Hepatic stellate cell (primary cell): ENCODE data around the gene NR2C1.
"Not testable (repeated sequence)": the region's sequence is repeated elsewhere in the genome, so short reads cannot be mapped to it uniquely, and the experiment has no call there.

ENCODE experiments used
- DNase-seq: peaks from one replicate; pipeline ENCODE4 v3.0.0; 2011; ENCODE audit warnings: low spot score

NR2C1 gene

DNA sequence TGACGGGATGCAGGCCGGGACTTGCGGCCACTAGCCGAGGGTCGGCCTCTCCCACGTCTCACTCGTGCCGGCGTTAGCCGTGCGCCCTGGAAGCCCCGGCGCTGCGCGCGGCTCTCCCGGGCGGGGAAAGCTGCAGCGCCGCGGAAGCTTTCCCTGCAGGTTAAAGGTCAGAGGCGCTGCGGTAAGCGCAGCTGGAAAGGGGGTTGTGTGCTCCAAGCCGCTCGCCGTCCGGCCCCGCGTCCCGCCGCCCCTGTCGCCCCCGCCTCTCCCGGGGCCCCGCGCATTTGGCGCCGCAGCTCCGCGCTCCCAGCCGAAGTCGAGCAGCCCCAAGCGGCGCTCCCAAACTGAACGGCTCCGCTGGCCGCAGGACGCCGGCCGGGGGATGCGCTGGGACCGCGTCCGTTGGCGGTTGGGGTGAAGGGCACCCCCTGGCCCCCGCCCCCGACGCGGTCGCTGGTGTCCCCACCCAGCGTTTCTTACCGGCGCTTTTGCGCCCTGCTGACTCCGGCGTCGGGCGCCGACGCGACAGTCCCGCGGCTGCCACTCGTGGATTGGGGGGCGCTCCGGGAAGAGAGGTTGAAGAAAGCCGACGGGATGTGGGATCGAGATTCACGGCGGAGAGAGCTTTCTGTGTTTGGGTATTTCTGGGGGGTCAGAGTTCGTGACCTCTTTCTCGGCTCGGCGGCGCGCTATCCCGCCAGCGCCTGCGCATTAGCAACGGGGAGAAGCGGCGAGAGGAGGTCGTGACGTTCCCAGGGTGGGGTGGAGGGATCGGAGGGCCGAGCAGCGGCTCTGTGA is at the start of gene NR2C1:
TSS of gene NR2C1 (minus strand) at position 719 of the 798 bp plus-strand sequence. CDS start 6,234 bp downstream, outside the sequence.
- peak; percentile 97 for DNase-seq

DNA sequence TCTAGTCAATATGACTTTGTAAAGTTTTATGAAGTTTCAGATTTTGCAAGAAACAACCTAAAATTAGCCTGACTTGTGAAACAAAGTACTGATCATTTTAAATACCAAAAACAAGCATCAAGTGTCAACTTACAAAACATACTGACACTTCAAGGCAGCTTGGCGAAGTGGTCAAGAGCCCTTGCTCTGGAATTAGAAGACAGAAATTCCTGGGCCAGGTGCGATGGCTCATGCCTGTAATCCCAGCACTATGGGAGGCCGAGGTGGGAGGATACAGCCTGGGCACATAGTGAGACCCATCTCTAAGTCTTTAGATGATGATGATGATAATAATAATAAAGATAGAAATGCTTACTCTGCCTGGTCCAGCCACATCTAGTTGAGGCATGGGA is 45.4 kb upstream of the NR2C1 start:
- DNase-seq = no peak

DNA sequence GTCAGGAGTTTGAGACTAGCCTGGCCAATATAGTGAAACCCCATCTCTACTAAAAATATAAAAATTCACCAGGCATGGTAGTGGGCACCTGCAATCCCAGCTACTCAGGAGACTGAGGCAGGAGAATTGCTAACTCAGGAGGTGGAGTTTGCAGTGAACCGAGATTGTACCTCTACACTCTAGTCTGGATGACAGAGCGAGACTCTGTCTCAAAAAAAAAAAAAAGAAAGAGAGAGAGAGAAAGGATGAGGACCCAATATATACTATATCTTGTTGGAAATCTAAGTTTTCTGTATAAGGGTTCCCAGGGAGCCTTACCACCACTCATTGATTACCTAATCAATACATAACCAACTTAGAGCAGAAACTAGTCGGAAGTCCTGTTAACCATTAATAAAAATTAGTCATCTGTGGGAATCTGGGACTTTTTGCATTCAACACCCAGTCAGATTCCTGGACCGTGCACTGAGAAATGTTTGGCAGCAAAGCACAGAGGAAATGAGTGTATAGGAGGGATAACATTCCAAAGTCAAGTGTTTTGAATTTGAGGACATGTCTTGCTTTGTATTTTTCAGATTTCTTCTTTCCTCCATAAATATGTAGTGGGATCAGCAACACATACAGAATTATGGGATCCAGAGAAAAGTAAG is 44.8 kb upstream of the NR2C1 start:
- DNase-seq = peak; percentile 60

DNA sequence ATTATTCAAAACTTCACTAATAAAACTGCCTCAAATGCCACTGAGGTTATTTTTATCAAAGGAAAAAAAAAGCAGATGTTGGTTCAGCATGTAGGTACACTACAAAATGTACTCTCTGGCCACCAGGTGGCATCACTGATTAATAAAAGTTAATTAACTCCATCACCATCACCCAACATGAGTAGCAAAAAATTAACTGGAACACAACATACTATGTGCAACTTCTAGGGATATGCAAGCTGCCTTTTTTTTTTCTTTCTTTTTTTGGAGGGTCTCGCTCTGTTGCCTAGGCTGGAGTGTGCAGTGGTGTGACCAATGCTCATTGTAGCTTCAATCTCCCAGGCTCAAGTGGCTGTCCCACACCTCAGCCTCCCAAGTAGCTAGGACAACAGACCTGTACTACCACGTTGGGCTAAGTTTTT is 43.8 kb upstream of the NR2C1 start:
- DNase-seq = peak; percentile 40

DNA sequence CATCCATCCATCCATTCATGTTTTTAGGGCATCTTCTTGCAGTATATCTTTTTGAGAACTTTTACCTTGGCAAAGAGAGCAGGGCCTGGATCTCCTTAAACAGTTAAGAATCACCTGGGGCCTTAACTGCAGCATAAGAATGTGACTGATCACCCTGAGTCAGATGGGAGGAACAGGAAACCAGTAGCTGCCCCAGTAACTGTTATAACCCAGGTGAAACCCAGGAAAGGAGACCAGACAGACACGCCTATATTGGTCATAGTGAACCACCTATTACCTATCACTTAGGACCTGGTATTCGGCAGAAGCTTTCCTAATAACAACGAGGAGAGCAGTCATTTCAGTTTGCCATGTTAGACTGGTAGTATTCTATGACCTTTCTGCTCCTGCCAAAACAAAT is 43.4 kb upstream of the NR2C1 start:
- no peak for DNase-seq

DNA sequence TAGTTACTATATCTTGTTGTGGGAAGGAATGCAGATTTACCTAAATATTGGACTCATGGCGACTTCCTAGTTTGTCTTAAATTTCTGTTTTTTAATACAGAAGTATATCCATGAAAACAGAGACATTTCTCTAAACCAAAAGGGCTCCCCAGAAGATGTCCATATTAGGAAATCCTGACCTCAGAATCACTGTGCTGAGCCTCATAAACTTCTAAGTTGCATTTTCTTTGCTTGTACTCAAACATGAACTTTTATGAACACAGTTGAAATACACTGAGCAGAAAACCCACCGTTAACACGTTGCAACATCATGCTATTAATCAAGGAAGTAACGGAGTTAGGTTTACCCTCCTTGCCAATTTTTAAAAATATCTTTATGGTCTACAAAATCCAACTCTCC is 42.9 kb upstream of the NR2C1 start:
- DNase-seq = no peak

DNA sequence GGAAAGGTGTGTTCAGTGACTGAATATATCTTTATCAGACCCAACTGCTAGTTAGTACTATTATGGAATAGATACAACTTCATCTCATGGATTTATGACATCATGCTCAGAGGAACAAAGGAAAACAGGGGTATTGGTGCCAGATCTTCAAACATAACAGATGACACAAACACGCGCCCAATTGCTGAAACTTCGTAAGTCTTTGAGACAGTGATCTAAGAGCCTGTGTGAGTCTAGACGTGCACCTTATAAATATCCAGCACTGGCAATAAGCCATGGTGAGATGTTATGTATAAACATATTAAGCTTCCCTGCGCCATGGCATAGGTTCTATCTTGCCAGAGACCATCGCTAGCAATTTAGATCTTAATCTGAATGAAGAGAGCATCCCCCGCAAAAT is 42.2 kb upstream of the NR2C1 start:
- no peak for DNase-seq

DNA sequence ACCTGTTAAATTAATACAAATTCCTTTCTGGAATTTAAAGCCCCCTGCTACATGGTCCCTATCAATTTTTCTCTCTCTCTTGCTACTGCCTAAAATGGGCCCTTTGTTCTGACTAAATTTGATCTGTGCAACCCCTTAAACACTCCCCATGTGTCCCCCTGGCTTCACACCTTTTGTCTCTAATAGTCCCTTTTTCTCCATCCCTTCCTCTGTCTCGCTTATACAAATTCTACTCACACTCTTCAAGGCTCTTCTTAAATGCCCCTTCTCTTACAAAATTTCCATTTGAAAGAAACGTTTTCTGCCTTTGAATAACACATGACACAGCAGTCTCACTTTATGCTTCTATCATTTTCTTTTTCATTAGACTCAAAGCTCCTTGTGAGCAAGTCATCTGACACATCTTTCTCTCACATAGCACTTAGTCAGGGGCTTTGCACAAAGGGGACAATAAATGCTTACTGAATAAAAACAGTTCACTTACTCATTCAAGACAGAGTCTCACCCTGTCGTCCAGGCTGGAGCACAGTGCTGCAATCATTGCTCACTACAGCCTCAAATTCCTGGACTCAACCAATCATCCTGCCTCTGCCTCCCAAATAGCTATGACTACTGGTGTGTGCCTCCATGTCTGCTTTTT is 41.5 kb upstream of the NR2C1 start:
- DNase-seq = no peak

DNA sequence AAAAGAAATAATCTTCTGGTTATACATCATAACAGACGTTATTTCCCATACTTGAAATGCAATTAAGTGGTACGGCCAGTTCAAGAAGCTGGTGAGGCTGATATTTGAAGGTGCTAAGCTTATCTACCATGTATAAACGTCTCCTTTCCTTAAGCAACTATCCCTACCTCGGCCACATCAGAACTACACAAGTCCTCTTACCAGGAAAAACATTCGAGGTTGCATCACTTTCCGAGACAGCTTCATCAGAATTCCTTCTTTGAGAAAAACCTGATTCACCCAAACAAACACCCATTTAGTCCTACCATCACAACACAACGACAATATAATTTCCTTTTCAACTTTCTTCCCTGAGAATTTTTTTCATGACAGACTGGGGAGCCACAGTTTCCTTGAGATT is 33.9 kb upstream of the NR2C1 start:
- no peak for DNase-seq

DNA sequence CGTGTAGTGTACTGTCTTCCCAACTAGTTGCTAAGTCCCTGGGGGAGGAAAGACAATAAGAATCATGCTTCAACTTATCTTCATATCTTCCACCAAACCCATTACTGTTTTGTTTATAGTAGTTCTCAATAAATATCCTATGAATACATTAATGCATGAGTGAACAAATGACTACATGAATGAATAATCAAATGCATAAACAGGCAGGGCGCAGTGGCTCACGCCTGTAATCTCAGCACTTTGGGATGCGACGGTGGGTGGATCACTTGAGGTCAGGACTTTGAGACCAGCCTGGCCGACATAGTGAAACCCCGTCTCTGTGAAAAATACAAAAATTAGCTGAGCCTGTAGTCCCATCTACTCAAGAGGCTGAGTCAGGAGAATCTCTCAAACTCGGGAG is 32.1 kb upstream of the NR2C1 start:
- no peak for DNase-seq

DNA sequence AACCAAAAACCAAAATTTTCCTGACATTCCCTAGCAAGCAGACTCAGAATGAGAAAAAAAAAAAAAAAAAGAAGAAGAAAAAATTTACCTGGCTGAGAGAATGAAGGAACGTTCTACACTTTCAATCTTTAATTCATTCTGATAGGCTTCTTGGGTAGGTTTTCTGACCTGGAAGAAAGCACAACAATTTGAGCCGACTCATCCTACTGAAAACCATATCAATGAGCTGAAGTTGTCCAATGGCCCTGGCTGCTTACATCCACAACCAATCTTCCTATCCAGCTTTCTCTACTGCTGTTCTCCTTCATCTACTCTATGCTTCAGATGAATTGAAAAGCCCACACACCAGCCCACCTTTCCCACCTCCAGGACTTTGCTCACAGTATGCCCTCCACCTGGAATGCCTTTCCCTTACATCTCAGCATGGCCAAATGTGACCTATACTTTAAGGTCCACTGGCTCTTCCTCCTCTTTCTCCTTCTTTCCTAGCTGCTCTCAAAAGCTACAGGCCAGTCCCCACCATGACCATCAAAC is 31.6 kb upstream of the NR2C1 start:
- DNase-seq = no peak

DNA sequence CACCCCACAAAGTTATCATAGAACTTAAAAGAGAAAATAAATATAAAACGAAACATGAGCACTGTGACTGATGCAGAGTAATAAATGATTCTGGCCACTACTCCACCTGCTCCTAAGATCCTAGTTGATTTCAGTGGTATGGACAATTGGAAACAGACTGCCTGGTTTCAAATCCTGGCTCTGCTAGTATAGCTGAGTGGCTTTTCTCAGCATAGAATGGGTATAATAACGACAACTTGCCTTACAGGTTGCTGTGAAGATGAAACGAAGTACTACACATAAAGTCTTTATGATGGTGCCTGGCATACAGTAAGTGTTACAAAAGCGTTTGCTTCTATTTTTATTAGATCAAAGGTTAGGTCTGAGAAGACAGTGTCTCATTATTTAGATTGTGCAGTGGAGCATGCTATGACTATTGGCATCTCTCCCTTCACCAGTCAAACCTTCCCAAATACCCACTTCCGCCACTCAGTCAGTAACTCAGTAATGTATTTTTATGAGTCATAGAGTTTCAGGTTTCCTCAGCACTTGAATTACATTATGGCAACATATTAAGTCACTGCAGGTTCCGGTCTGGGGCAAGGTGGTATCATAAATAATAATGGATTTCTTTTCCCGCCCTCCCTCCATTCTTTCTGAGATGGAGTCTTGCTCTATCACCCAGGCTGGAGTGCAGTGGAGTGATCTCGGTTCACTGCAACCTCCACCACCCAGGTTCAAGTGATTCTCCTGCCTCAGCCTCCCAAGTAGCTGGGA is 29.7 kb upstream of the NR2C1 start:
- peak; percentile 27 for DNase-seq

DNA sequence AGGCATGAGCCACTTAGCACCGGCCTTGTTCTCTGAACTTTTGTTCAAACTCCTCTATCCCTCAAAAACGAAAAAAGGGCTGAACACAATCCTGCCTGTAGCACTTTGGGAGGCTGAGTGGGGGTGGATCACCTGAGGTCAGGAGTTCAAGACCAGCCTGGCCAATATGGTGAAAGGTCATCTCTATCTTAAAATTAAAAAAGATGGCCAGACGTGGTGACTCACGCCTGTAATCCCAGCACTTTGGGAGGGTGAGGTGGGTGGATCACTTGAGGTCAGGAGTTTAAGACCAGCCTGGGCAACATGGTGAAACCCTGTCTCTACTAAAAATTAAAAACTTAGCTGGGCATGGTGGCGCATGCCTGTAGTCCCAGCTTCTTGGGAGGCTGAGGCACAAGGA is 28.5 kb upstream of the NR2C1 start:
- not testable (repeated sequence) for DNase-seq

DNA sequence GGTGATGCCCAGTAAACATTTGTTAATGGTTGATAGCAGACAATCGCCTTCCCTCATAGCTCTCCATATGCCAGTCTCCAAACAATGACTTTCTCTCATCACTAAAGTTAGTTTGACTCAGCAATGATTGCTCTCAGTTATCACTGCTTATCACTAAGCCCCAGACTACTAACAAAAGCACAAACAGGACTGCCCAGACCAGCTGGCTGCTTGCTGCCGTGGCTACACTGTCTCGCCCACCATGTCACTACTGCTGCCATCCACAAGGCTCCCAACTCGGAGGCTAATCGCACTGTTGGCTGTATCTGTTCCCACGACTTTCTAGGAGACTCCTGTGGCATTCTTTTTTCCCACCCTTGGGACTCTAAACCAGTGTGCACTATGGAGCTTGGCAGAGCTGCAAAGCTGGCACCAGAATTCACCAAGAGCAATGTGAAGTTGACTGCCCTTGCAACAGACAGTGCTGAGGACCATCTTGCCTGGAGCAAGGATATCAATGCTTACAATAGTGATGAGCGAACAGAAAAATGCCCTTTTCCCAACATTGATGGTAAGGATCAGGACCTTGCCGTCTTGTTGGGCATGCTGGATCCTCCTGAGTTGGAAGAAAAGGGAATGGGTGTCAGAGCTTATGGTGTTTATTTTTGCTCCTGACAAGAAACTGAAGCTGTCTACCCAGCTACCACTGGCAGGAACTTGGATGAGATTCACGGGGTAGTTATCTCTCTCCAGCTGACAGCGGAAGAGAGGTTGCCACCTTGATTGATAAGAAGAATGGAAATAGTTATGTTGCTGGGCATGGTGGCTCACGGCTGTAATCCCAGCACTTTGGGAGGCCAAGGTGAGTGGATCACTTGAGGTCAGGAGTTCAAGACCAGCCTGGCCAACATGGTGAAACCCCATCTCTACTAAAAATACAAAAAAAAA is 27.1 kb upstream of the NR2C1 start:
- DNase-seq = no peak

DNA sequence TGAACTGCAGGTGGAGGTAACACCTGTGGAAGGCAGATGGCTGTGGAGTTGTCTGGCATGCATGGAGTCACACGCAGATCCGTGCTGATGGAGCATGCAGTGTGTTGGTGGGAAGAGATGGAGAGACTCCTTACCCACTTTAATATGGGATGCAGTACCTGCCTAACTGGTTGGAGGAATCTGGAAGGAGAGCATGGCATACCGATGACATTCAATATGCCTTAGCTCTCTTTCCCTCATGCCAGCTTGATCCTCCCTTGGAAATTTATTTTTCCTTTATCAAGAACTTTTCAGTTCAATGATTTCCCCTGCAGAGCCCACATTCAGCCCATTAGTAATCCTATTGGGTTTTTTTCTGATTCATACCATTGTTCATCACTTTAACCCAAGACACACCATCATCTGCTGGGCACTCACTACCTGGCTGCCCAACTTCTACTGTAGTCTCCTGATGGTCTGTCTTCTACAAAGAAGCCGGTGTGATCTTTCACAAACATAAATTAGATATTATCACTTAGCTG is 25.9 kb upstream of the NR2C1 start:
- no peak for DNase-seq

DNA sequence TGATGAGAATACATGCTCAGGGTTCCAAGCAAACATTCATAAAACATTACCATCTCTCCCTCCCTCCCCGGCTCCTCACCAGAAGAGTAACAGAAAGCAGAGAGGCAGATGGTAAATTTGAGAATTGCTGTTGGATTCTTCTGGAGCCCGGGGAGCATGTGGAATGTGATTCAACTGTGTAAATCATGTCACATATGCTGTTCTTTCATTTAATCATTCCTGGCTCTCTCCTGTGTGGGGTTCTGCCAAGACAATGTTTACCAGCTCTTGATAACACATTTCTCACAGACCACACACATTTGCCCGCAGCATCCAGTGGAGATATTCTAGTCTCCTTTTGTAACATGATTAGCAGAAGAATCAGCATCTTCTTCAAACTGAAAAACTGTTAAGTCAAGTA is 23.4 kb upstream of the NR2C1 start:
- no peak for DNase-seq

DNA sequence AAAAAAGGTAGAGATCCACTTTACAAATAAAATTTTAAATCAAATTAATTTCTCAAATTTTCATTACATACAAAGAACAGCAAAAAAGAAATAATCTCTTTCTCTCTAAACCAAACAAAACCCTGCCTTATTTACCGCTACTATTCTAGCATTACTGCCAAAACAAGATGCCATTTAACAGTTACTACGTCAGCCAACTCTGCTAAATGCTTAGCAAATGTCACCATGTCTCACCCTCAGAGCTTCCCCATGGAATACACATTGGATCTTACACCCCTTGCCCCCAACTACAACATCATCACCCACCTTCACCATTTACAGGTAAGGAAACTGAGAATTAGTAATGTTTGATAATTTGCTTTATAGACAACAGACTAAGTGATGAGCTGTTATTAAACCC is 23.0 kb upstream of the NR2C1 start:
- no peak for DNase-seq

DNA sequence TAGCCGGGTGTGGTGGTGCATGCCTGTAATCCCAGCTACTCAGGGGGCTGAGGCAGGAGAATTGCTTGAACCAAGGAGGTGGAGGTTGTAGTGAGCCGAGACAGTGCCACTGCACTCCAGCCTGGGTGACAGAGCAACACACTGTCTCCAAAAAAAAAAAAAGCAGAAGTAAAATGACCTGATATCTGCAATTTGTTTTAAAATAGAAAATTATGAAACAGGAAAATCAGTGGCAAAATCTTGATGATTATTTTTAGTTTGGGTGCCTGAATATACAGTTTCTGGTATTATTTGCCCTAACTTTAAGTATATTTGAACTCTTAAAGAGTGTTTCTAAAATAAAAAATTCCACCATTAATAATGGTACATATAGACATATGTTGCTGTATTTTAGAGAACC is 22.4 kb upstream of the NR2C1 start:
- not testable (repeated sequence) for DNase-seq

DNA sequence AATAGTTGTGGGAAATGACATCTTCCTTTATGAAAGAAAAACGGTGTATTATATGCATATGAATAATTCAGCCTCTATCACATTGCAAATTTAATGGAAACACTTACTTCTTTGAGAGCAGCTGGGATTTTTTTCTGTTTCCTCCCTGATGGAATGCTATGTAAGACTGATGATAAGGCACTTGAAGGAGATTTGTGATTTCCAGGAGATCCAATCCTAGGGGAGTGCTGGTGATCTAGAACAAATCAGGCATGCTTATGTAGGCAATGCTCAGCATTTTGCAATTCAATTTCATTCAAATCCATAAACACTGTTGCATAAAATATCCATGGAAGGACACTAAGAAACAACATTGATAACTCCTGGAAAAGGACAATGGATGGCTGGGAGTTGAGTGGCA is 16.0 kb upstream of the NR2C1 start:
- no peak for DNase-seq

DNA sequence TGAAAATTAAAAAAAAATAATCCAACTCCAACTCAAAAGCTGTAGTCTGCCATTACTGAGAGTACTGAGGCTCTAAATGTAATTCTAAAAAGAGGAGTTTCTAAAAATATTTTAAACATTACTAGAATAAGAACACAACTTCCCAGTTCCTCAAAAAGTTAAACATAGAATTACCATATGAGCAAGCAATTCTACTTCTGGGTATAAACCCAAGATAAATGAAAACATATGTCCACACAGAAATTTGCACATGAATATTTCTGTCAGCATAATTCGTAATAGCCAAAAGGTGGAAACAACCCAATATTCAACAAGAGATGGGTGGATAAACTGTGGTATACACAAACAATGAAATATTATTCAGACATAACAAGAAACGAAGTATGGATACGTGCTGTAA is 15.0 kb upstream of the NR2C1 start:
- DNase-seq = no peak

DNA sequence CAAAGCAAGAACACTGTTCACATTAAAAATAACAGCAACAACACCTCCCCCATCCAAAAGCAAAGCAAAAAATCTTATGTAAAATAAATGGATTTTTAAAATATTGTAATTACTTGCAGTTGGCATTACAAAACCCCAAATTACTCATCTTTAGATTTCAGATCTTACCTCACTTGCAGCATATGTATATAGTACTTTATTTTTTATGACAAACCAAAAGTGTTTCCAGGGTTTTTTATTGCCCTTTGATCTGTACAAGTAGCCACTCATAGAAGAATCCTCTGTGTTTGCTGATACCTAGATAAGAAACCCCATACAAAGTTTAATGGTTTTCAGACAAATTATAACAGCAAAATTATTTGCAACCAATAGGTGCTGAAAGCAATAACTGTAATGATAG is 12.2 kb upstream of the NR2C1 start:
- no peak for DNase-seq
